Measurements from ENCODE around the gene VPS51.

The VPS51 gene

DNA sequence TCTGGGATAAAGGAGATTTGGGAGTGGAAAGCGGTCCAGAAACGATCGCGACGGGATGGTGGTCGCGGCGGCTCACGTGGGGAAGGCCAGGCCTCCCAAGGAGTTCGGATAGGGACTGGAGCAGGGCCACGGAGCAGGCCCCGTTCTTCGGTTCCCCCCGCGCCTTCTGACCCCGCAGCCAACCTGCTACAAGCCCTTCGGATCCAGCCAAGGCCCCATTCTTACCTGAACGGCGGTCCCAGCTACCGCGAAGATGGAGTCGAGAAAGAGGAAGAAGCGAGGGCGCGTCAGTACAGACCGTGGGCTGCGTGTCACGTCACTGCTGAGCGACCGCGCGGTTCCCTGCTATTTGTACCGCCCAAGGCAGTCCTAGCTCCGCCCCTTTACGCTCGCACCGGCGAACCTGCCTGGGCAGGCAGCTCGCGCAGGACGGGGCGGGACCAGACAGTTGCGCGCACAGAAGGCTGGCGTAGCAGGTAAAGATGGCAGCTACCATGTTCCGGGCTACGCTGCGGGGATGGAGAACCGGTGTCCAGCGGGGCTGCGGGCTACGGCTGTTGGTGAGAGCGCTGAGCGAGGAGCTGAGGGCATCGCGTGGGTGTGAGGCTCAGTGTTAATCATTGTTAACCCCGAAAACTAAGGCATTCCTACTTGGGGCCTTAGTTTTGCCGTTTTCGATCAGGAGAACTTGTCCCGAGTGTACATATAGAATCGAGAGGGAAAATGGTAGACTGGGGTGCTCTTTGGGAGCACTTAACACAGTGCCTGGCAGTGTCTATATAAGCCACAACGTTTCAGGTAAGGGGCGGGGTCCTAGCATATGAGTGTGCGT lies 26.1 kb downstream of the VPS51 start, which contains the start of the genes FAU and MRPL49:
Gene FAU (minus strand): TSS at position 270 of the 832 bp plus-strand sequence. CDS start 321 bp downstream, outside the sequence.
Gene MRPL49 (plus strand): TSS at position 457 of the 832 bp plus-strand sequence. CDS start 26 bp downstream, at position 483.
- peak; percentile 98 for DNase-seq

DNA sequence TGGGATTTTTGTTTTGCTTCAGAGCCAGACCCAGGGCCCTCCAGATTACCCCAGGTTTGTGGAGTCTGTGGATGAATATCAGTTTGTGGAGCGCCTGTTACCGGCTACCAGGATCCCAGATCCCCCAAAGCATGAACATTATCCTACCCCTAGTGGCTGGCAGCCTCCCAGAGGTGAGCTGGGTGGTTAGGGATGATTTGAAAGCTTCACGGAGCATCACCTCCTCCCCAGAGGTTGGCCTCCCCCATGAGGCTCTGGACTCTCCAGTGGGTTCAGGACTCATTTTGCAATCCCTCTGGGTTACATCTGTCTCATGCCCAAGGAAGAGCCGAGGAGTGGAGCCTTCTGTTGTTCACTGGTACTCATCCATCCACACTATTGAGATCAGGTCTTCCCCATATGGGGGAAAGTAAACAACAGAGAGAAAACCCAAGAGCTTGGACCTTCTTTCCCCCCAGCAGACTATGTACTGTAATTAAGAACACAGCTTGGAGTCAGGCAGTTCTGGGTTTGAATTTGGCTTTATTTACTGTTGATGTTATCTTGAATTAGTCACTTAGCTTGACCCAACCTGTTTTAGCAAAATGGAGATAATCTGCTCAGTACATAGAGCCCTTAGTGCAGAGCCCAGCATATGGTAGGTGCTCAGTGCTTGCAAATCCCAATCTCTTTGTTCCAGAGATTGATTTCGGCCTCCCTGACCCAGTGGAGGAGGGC lies 28.6 kb downstream of the VPS51 start:
- no peak for DNase-seq

DNA sequence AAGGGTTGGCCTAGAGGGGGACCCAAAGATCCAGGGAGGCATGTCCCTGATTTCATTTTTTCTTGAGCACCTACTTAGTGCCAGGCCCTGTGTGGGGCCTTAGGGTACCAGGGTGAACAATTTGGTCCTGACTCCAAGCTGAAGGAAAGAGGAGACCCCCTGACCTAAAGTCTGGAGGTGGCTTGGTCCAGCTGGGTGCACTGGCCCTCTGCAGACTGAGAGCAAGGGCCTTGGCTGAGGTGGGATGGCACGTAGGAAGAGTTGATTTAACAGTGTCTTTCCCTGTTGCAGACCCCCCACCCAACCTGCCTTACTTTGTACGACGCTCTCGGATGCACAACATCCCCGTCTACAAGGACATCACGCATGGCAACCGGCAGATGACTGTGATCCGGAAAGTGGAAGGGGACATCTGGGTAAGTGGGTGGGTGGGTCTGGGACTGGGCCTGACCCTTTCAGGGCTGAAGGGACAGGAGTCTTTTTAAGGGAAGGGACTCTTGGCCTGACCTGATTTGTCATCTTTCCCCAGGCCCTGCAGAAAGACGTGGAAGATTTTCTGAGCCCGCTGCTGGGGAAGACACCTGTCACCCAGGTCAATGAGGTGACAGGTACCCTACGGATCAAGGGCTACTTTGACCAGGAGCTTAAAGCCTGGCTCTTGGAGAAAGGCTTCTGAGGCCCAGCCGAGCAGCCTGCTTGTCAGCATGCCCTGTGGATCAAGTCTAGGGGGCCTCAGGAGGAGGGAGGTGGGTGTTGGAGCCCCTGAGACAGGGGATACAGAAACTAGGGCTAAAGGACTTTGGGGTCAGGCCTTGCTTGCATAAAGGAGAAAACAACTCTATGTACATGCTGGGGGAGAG lies 29.4 kb downstream of the VPS51 start:
- DNase-seq = no peak

DNA sequence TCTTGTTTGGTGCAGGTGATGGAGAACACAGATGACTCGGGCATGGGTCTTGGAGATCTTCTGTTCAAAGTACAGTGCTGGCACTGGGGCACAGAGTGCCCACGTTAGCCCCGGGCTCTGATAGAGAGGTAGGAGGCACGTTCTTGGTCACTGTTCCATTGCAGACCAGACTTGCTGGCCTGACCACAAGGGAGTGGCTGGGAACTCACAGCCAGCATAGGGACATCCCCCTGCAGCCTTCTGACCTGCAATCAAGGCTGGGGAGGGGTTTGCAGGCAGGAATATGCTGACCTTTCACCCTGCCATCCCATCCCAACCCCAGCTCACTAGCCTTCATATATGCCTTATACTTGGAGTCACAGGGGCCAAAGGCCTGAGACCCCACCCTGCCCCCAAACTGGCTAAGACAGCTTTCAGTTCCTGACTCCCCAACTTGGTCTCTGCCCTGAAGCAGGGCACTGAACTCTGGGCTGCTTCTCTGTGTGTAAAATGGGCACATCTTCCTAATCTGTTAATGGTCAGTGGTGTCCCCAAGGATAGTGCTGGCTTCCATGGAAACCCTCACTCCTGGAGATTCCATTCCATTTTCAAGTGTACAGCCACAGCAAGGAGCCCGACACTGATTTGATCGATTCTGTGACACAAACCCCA lies 30.7 kb downstream of the VPS51 start:
- no peak for DNase-seq

DNA sequence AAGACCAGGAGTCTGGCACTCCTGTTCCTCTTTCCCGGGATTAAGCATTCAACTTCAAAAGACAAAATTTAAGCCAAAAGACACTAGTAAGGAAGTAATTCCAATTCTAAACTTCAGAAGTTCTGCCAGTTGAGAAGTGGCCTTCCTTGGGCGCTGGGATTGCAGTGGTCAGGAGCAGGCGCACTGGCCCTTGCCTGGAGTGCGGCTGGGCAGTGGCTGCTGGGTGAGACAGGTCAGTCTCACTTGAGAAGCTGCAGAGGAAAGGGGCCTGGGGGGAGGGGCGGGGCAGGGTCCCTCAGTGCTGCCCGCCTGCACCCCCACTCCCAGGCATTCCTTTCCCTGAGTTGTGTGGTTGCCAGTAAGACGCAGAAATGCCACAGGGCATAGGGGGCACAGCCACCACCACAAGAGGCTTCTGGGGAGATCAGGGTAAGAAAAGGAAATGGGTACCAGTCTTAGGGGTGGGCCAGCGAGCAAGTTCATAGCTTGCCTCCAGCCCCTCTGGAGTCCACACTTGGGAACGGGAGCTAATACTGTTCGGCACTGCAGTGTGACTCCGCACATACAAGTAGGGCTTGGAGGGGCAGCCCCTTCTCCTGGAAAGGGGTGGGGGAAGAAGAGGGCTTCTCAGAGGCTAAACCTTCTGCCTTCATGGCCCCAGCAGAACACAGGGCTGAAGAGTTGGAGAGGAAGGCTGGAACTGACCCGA lies 31.6 kb downstream of the VPS51 start:
- no peak for DNase-seq

DNA sequence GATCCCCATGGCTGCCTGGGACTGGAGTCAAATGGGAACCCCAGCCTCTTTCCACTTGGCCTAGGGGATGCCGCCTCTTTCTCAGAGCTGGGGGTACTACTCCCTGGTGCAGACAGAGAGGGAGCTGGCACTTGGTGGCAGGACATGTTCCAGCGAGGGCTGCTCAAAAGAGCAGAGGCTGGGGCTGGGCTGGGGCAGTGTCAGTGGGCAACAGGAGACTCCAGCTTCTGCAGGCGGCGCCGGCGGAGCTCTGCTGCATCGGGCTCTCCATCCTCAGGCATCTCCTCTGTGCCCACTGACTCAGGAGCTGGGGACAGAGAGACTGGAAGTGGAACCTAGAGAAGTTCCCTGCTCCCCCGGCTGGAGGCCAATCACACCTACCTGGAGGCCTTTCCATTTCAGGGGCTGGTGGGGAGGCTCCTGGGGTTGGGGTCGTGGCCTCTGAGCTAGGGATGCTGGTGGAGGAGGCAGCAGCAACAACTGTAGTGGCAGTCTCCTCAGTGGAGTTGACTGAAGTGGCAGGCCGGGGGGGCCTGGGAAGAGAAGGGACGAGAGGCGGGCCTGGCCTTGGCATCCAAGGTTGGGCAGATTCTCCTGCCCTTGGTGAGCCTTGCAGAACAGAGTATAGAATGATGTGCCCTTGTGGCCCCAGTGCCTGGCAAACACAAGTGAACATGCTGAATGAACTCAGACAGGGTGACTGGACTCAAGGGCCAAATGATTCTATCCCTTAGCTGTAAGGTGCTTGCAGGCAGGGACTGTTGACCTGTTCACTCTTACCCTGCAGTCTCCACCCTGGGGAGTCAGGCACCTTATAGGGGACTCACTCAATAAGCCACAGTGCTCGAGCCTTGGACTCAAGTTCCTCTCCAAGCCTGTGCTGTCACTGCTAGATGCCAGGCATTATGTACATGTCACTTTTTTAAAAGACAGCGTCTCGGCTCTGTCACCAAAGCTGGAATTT lies 32.5 kb downstream of the VPS51 start:
- no peak for DNase-seq

DNA sequence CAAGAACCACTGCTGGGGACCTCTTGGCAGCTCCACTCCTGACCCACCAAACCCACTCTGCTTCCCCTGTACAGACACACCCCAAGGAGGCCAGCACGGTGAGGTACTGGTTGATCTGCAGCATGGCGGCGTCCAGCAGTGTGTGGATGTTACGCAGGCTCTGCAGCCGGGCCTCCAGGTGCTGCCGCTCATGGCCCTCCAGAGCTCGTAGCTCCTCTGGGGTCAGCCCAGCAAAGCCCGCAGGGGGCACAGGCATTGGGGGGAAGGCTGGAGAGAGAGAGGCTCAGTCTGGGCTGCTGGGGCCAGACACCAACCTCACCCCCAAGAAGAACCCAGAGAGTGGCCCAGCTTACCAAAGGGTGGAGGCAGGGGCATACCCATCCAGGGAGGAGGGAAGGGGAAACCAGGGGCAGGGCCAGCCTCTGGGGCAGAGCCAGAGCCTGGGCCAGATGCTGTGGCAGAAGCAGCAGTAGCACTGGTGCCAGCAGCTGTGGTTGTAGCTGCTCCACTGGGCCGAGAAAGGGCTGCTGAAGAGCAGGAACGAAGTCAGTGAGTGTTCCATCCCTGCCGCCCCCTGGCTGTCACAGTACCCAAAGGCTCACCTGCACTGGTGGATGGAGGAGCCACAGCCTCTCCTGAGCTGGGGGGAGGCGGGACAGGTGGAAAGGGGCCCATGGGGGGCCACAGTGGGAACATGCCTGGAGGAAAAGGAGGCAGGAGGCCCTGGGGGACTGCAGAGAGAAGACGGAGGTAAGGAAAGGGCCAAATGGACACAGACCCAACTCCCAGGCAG lies 33.8 kb downstream of the VPS51 start:
- DNase-seq = no peak

DNA sequence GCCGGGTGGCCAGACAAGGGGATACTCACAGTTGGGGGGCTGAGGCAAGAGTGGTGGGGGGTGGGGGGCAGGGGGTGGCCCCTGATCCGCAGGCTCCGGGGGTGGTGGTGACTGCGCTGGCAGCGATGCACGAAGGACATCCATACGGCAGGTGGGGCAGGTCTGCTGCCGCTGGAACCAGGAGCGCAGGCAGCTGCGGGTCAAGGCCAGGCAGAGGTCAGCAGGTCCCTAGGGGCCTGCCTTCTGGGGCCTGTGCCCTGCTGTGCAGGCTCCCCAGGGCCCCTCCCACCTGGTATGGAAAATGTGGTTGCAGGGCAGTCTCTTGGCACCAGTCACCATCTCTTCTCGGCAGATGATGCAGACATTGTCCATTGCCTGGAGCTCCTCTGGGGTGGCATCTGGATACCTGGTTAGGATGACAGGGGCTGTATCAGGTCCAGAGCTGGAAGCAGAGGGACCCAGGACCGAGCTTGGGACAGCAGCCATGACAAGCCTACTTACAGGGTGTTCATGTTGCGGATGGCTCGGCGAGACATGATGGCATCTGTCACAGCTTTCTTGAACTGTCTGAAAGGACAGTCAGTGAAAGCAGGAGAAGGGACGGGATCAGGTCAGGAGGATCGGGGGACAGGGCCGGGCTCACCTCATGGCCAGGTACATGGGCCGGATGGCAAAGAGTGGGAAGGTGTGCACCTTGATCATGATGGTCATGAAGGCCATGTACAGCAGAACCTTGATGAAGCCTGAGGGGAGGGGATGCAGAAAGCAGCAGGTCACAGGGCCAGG lies 34.8 kb downstream of the VPS51 start:
- no peak for DNase-seq

DNA sequence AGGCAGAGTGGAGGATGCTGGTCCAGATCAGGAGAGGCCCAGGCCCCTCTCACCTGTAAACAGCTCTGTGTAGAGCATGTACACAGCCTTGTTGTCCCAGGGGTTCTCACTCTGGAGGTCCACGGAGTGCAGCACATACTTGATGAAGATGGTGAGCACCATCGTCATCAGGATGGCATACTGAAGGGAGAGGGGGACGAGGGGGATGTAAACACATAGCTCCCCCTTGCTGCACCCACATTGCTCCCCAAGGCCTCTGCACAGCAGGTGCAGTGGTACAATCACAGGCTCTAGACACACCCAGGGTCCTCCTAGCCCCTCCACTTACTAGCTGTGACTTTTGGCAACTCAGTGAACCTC lies 35.4 kb downstream of the VPS51 start:
- no peak for DNase-seq

DNA sequence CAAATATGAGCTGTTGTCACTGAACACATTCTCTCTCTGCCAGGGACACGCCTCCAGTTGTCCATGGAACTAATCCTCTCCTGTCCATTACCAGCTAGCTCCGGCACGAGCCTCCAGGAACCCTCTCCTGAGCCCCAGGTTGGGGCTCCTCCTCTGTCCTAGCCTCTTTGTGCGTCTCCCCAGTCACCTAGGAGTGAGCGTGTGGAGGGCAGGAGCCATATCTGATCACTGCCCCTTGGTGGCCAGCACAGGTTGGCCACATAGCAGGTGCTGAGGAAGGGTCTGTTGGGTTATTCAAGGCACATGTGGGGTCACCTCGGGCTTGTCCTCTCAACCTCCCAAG lies 35.9 kb downstream of the VPS51 start:
- DNase-seq = no peak

DNA sequence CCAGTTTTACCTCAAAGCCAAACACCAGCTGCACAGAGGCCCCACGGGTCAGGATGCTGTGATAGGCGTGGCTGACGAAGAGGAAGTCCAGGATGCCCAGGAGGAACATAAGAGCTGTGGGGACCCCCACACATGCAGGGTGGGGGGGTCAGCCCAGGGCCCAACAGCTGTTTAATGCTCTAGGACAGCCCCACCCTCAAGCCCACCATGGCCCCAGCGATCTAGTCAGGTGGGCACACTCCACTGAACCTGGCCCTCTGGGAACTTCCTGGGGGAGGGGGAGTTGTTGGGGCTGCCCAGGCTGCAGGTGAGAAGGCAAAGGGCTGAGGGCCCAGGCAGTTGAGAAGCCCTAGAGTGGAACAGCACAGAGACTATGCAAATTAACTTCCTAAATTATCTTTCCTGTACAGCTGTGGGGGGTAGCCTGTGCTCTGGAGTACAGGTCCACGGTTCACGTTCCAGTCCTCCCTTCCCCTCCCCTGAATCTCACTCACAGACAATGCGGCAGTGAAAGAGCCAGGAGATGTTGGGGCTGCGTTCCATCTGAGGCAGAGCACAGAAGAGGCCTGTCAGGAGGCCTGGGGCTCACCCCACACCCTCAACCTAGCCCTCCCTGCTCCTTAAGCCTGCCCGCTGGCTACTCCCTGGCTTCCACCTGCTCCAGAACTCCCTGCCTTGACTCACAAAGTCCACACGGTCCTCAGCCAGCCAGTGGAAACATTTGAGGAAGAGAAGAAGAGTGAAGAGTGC lies 36.4 kb downstream of the VPS51 start:
- DNase-seq = no peak

DNA sequence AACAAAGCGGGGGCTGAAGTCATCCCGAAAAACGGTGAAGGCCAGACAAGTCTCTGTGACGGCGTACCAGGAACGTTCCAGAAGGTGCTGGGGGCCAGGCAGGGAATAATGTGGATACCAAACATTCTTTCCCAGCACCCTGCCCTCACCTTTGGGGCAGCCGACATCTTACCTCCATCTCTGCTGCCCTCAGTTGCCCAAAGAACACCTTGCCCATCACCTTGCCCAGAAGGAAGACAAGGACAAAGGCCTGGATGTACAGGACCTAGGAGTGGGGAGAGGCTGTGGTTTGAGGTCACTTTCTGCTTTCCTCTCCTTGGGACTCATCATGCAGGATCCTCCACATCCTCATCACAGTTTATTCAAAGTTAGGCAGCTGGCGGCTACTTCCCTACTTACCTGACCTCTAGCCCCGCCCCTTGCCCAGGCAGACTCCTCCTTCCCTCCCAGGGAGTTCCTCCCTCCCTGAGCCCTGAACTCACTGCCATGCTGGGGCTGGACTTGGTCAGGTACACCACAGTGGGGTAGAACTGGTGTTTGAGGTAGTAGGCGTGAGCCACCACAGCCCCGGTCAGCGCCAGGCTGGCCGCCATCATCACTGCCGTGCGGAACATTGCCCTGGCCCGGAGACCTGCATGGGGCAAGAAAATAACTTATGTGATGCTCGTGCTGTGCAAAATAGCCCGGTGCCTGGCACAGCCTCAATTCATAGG lies 37.1 kb downstream of the VPS51 start:
- DNase-seq = peak; percentile 69

DNA sequence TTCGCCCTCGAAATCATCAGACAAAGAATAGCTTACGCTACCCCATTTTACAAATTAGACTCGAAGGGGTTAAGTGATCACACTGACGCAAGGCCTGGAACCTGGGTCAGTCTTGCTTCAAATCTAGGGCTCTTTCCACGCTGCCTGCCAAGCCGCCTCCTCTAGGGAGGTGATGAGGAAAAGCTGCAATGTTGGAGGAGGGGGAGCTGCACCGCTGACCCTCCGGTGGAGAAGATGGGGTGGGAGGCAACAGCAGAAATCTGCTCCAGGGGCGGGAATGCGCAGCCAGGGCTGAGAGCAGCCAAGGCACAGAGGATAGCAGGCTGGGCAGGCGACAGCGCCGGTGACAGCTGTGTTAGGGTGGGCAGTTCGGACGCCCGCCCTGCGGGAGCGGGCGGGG lies 37.7 kb downstream of the VPS51 start:
- DNase-seq = no peak

DNA sequence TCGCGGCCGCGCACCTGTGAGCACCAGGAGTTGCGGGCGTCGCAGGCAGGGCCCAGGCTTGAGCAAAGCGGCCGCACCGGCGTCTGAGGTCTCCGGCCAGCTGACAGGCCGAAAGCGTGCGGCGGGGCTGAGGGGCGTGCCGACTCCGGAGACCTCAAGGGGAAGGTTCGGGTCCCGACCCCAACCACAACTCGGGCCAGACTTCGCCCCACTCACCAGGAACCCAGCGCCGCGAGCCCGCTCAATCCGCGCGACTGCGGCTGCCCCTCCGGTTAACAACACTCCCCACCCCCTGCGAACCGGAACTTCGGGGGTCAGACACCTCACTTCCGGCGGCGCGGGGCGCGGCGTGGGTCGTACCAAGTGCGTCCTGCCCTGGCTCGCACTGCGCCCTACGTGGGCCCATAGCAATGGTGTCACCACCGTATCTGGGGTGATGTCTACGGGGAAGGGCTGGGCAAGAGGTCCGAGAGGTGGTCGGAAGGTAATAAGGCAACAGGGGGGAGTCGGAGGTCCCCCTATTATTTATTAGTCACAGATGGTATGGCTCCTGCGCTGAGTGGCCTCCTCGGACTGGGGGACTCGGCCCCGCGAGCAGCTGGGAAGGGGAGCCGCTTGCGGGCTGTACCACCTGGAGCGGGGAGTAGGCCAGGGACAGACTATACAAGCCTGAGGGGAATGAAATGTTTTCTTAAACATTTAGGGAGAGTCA lies 38.4 kb downstream of the VPS51 start, which contains the start of gene SYVN1:
Gene SYVN1 (minus strand): TSS at position 280 of the 712 bp plus-strand sequence. CDS start 918 bp downstream, outside the sequence.
- peak; percentile 92 for DNase-seq

DNA sequence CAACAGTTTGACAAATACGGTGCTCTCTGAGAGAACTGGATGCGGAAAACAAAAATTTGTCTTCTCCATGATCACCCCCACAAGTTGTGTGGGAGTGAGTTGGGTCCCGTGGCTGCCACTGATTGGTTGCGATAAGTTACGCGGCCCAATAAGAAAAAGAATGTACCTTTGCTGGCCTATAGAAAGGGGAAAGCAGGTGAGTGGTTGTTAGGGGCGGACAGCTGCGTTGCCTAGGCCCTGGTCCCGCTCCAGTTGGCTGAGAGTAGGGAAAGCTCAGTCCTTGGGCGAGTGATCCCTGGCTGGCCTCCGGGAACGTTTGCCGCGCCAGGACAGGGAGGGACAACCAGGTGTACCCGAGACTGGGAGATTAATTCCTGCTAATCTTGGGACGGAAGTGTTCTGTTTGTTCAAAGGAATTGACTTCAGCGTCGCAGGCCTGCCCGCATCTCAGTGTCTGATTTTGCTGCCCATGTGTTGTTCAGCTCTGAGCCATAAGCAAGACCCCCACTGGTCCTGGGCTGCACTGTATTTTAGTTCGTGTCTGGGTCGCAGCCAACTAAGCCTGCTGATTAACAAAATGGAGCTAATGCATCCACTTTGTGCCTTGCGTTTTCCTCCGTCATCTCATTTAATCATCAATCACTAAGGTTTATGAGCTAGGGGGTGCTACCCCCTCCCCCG lies 39.1 kb downstream of the VPS51 start:
- DNase-seq = peak; percentile 98

DNA sequence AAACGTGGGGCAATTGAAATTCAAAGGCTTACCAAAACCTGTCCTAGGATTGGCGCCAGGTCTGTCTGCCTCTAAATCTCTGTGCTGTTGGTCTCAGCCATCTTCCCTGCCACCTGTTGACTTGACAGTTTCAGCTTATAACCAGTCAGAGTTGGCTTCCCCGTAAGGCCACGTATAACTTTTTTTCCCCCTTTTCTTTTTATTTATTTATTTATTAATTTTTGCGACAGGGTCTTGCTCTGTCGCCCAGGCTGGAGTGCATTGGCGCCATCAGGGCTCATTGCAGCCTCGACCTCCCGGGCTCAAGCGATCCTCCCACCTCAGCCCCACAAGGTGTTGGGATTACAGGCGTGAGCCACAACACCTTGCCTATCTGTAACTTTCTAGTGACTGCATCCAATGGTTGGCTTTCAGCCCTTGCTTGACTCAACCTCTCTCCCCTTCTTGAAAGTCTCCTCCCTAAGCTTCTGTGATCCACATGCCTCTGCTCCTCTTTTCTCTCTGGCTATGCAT lies 39.7 kb downstream of the VPS51 start:
- no peak for DNase-seq

Data from hematopoietic multipotent progenitor cell treated with erythropoietin and hydrocortisone succinate and interleukin-3 and kit ligand, for 8 days (in vitro differentiated cells).